Vagina (tissue), 2 donors: ENCODE results near the gene ZCCHC2.

Source experiments
- CTCF ChIP-seq, 3 experiments: fragments of 450-650 bp in 2 of 3; fragments of 200-600 bp in 1 of 3; sonication (generic) in 1 of 3; IDR thresholded peaks; one replicate each; pipeline ENCODE4 v1.5.1; 2017 to 2019; ENCODE audit warnings: antibody characterized with exemption in 3 of 3, mild to moderate bottlenecking in 2 of 3, moderate library complexity in 2 of 3
- POLR2A ChIP-seq, 2 donors: fragments of 450-650 bp; IDR thresholded peaks; one replicate each; pipeline ENCODE4 v1.6.1; 2017; ENCODE audit warnings: antibody characterized with exemption in 2 of 2, mild to moderate bottlenecking in 2 of 2, moderate library complexity in 2 of 2
- POLR2AphosphoS5 ChIP-seq, 2 donors: sonication (generic); formaldehyde crosslinking; IDR thresholded peaks; one replicate each; pipeline ENCODE4 v1.9.0; 2017; ENCODE audit warnings: antibody characterized with exemption in 2 of 2, mild to moderate bottlenecking in 2 of 2, low read depth in 1 of 2; ENCODE audit not compliant: insufficient read depth in 1 of 2

- TF ChIP-seq CTCF (IDR thresholded peaks at IDR 0.05) (no peak), POLR2A (IDR thresholded peaks at IDR 0.05) (no peak), POLR2AphosphoS5 (IDR thresholded peaks at IDR 0.05; ENCODE audit: insufficient read depth in 1 of 2, low read depth in 1 of 2) (no peak)
Observed at GRCh38 chr18:62602706-62603105, 79.9 kb downstream of the ZCCHC2 start.
